VCaP (cell line): Measurements from ENCODE around the gene WASL.

Source experiments
- H3K27ac ChIP-seq: fragments of 450-650 bp; 2 replicates; pipeline ENCODE4 v1.5.1; 2017
- TF ChIP-seq, protein P1 (sequence below): fragments of 450-650 bp; conservative IDR thresholded peaks from 2 replicates; pipeline ENCODE4 v1.5.1; 2017; ENCODE audit warnings: mild to moderate bottlenecking, moderate library complexity

Gene WASL

DNA sequence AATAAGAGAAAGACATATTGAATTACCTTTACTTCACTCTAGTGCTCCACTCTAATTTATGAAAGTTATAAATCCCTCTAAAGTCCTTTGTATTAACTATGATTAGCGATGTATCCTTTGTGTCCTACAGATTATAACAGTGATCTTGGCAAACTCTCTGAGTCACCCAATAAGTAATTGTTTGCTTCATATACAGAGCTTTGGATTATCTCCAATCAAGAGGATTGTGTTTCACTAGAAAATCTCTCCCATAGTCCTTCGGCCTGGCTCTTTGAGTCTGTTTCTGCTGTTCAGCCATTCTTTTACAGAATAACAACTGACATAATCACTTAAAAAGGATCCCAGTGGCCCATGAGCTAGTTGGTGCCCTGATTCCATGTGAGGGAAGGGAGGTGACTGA lies 83.6 kb downstream of the WASL start:
- no peak overlapping the region for H3K27ac ChIP-seq
- TF ChIP-seq, protein P1, sequence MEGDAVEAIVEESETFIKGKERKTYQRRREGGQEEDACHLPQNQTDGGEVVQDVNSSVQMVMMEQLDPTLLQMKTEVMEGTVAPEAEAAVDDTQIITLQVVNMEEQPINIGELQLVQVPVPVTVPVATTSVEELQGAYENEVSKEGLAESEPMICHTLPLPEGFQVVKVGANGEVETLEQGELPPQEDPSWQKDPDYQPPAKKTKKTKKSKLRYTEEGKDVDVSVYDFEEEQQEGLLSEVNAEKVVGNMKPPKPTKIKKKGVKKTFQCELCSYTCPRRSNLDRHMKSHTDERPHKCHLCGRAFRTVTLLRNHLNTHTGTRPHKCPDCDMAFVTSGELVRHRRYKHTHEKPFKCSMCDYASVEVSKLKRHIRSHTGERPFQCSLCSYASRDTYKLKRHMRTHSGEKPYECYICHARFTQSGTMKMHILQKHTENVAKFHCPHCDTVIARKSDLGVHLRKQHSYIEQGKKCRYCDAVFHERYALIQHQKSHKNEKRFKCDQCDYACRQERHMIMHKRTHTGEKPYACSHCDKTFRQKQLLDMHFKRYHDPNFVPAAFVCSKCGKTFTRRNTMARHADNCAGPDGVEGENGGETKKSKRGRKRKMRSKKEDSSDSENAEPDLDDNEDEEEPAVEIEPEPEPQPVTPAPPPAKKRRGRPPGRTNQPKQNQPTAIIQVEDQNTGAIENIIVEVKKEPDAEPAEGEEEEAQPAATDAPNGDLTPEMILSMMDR = no peak

DNA sequence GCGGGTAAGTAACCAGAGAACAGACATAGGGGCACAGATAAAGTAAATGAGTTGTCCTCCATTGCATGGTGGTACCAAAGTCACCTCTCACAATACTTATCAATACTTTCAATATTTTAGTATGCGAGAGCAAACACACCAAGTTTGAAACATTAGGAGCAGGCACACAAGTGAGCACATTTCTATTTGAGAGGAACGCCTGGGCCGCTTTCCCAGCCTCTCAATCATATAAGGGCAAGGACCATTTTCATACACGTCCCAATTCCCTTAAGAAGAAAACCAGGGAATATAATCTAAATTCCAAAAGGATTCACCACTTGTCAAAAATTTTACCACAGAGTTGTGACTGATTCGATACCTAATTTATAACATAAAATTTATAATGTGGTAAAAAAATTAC lies 85.6 kb downstream of the WASL start:
- TF ChIP-seq, protein P1 = no peak
- no peak overlapping the region for H3K27ac ChIP-seq

DNA sequence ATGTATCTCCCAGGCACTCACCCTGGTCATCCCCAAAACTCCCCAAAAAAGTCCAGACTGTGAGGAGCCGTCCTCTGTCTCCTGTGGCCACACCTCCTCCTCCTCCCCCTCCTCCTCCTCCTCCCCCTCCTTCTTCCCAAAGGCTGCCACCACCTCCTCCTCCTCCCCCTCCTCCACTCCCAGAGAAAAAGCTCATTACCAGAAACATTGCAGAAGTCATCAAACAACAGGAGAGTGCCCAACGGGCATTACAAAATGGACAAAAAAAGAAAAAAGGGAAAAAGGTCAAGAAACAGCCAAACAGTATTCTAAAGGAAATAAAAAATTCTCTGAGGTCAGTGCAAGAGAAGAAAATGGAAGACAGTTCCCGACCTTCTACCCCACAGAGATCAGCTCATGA lies 86.0 kb downstream of the WASL start:
- TF ChIP-seq, protein P1 = no peak
- no peak overlapping the region for H3K27ac ChIP-seq

DNA sequence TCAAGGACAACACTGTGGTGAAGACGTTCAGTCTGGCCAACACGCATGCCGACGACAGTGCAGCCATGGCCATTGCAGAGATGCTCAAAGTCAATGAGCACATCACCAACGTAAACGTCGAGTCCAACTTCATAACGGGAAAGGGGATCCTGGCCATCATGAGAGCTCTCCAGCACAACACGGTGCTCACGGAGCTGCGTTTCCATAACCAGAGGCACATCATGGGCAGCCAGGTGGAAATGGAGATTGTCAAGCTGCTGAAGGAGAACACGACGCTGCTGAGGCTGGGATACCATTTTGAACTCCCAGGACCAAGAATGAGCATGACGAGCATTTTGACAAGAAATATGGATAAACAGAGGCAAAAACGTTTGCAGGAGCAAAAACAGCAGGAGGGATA lies 86.5 kb downstream of the WASL start:
- TF ChIP-seq, protein P1 = no peak

DNA sequence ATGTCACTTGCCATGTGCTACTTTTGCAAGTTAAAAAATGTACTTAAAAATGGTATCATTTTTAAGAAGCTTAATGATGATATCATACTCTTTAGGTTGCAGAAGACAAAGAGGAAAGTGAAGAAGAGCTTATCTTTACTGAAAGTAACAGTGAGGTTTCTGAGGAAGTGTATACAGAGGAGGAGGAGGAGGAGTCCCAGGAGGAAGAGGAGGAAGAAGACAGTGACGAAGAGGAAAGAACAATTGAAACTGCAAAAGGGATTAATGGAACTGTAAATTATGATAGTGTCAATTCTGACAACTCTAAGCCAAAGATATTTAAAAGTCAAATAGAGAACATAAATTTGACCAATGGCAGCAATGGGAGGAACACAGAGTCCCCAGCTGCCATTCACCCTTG lies 87.0 kb downstream of the WASL start:
- H3K27ac ChIP-seq = no peak overlapping the region
- TF ChIP-seq, protein P1 = no peak

More for the DNA sequence above, 86.5 kb downstream of the WASL start:
- H3K27ac ChIP-seq = no peak overlapping the region

DNA sequence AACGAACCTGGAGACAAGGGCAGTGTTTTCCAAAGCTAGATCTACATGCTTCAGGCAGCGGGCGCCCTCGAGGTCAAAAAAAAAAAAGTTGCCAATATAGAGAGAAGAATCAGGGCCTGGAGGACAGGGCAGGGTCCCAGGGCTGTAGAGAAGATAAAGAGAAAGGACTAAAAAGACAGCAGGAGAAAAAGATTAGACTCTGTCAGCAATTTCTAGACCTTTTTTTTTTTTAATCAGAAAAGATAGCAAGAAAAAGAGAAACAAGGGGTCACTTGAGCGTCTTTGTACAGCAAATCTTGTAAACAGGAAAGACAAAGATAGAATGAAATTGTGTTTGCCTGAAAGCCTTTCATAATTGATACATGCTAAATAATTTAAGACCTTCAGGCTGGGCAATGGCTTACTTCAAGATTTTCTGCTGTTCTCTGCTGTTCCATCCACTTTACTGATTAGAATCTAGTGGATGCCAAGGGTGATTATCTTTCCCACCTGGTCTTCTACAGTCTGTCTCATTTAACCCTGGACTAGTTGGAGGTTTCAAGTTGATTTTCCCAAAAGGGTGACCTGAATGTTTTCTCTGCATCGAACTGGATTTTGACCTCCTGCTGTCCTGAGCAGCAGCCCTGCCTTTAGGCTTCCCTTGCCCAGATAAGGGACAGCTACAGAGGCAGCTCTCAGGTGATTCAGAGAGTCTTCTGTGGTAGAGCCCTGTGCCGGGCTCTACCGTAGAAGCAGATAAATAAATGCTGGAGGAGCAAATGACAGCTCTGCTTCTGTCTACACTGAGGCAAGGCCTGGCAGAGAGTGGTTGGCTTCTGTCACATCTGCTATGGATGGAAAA lies 88.1 kb downstream of the WASL start:
- H3K27ac ChIP-seq = no peak overlapping the region
- TF ChIP-seq, protein P1 = no peak

DNA sequence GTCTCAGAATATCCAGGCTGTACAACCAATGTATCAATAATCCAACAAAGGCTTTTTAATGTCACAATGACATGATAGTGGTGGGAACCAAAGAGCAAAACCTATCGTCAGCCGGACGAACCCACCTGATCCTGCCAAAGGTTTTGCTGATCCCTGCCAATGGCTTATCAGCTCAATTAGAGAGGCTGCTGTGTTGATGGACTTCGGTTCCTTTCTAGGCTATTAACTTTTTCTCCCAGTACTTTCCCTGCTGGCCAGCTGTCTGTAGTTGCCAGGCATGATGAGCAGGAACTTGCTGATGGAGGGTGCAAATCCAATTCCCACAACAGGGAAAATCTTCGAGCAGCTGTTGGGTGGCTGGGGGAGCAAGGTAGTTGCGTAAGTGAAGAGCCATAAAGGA lies 90.8 kb downstream of the WASL start:
- TF ChIP-seq, protein P1 = no peak
- H3K27ac ChIP-seq = no peak overlapping the region
